Common myeloid progenitor, CD34-positive (primary cell): ENCODE data around the gene RAC3.

Experiments
- CTCF ChIA-PET: fragments of 350-600 bp; sonication (Branson Sonifier 250); formaldehyde crosslinking; loops from one replicate; lab custom pipeline; 2021; ENCODE audit warnings: antibody characterized with exemption; lab: Charles Lee
- POLR2A ChIA-PET: fragments of 350-600 bp; sonication (Branson Sonifier 250); formaldehyde crosslinking; loops from one replicate; lab custom pipeline; 2021; ENCODE audit warnings: antibody characterized with exemption; lab: Charles Lee
- DNase-seq, 3 donors: peaks; one replicate each; pipeline versions ENCODE4 v3.0.0 to v3.0.0-alpha.2; 2013
- H3K27ac ChIP-seq, 2 experiments: 1 replicate in 1 of 2; 2 replicates in 1 of 2; pipeline ENCODE4 v1.7.0; 2013; ENCODE audit warnings: inconsistent platforms in 2 of 2, low read length in 2 of 2, mild to moderate bottlenecking in 2 of 2, low read depth in 1 of 2, moderate library complexity in 1 of 2; ENCODE audit not compliant: severe bottlenecking in 2 of 2, insufficient read depth in 1 of 2, poor library complexity in 1 of 2
- H3K27me3 ChIP-seq, 5 experiments: replicated peaks in 2 of 5; 1 replicate in 3 of 5; 2 replicates in 2 of 5; pipeline versions ENCODE4 v1.6.1 to v1.7.0; 2013; ENCODE audit warnings: low read length in 4 of 5, mild to moderate bottlenecking in 2 of 5, moderate library complexity in 2 of 5, inconsistent platforms in 1 of 5; ENCODE audit not compliant: insufficient read depth in 5 of 5, control insufficient read depth in 4 of 5
- H3K36me3 ChIP-seq, 4 experiments: 1 replicate in 2 of 4; 2 replicates in 2 of 4; pipeline versions ENCODE4 v1.6.1 to v1.7.0; 2013; ENCODE audit warnings: low read length in 3 of 4, control low read depth in 1 of 4, mild to moderate bottlenecking in 1 of 4; ENCODE audit not compliant: control insufficient read depth in 4 of 4, insufficient read depth in 4 of 4
- H3K4me1 ChIP-seq, 4 experiments: 1 replicate in 3 of 4; 2 replicates in 1 of 4; pipeline versions ENCODE4 v1.6.1 to v1.7.1; 2013; ENCODE audit warnings: low read length in 3 of 4, mild to moderate bottlenecking in 3 of 4, control low read depth in 1 of 4, inconsistent platforms in 1 of 4, moderate library complexity in 1 of 4; ENCODE audit not compliant: control insufficient read depth in 4 of 4, insufficient read depth in 4 of 4; ENCODE audit errors: control extremely low read depth in 1 of 4
- H3K4me3 ChIP-seq, 7 experiments: 1 replicate in 4 of 7; 2 replicates in 3 of 7; pipeline versions ENCODE4 v1.5.1 to v1.7.0; 2013; ENCODE audit warnings: mild to moderate bottlenecking in 7 of 7, low read length in 6 of 7, moderate library complexity in 6 of 7, inconsistent platforms in 2 of 7, low read depth in 2 of 7, control low read depth in 1 of 7; ENCODE audit not compliant: insufficient read depth in 4 of 7, control insufficient read depth in 1 of 7; ENCODE audit errors: extremely low read depth in 1 of 7
- H3K9me3 ChIP-seq, 5 experiments: 1 replicate in 4 of 5; 2 replicates in 1 of 5; pipeline versions ENCODE4 v1.6.1 to v1.7.1; 2013; ENCODE audit warnings: low read length in 4 of 5, mild to moderate bottlenecking in 2 of 5, inconsistent platforms in 1 of 5, low read depth in 1 of 5, moderate library complexity in 1 of 5; ENCODE audit not compliant: control insufficient read depth in 4 of 5, insufficient read depth in 2 of 5; ENCODE audit errors: control extremely low read depth in 1 of 5
- WGBS: methylation state at CpG from one replicate; pipeline ENCODE4 v1.1.5; 2013; ENCODE audit not compliant: insufficient coverage; 5-methylcytosine and 5-hydroxymethylcytosine counted together

RAC3 gene

GRCh38 chr17:82081546-82081945 lies 50.1 kb downstream of the RAC3 start:
- no peaks in the 10 kb centered on the region for H3K4me1 ChIP-seq
- H3K4me3 ChIP-seq = no peak overlapping the region
- CTCF ChIA-PET = interaction anchor here (1.6 kb wide), 1 partner anchor 17 kb away, joined by 4 read pairs; no protein-coding TSS in a partner anchor
- POLR2A ChIA-PET = interaction anchor here (1.4 kb wide), 1 partner anchor 17 kb away, joined by 3 read pairs; the partner anchor contains the start of gene FASN
- H3K27me3 ChIP-seq = no peaks in the 10 kb centered on the region
- DNase-seq = no peak
- no peak overlapping the region for H3K27ac ChIP-seq
- H3K36me3 ChIP-seq = peaks cover 3 to 89% (median 58%) of the 10 kb centered on the region in 4 experiments
- no peaks in the 10 kb centered on the region for H3K9me3 ChIP-seq
- WGBS = over 99% methylated on average over 17 of the region's 20 CpGs

GRCh38 chr17:82081966-82082365 lies 50.5 kb downstream of the RAC3 start:
- WGBS = 96% methylated on average over 22 of the region's 22 CpGs
- no peaks in the 10 kb centered on the region for H3K27me3 ChIP-seq
- H3K4me1 ChIP-seq = no peaks in the 10 kb centered on the region
- no peak for DNase-seq
- no peak overlapping the region for H3K4me3 ChIP-seq
- POLR2A ChIA-PET = no interaction called here
- H3K9me3 ChIP-seq = no peaks in the 10 kb centered on the region
- H3K27ac ChIP-seq = no peak overlapping the region
- CTCF ChIA-PET = no interaction called here
- H3K36me3 ChIP-seq = peaks cover 3 to 90% (median 61%) of the 10 kb centered on the region in 4 experiments

GRCh38 chr17:82082456-82082855 lies 51.0 kb downstream of the RAC3 start:
- Histone ChIP-seq H3K27me3 (no peaks in the 10 kb centered on the region), H3K36me3 (peaks cover 3 to 95% (median 65%) of the 10 kb centered on the region in 4 experiments), H3K27ac (no peak overlapping the region), H3K4me1 (no peaks in the 10 kb centered on the region), H3K4me3 (no peak overlapping the region), H3K9me3 (no peaks in the 10 kb centered on the region)
- 94% methylated on average over 19 of the region's 19 CpGs for WGBS
- ChIA-PET CTCF (no interaction called here), POLR2A (no interaction called here)
- no peak for DNase-seq

GRCh38 chr17:82083009-82083408 lies 51.5 kb downstream of the RAC3 start:
- ChIA-PET POLR2A (no interaction called here), CTCF (no interaction called here)
- H3K4me3 ChIP-seq = no peak overlapping the region
- H3K9me3 ChIP-seq = no peaks in the 10 kb centered on the region
- H3K27ac ChIP-seq = no peak overlapping the region
- no peak for DNase-seq
- H3K36me3 ChIP-seq = peaks cover 3 to 98% (median 68%) of the 10 kb centered on the region in 4 experiments
- no peaks in the 10 kb centered on the region for H3K27me3 ChIP-seq
- 99% methylated on average over 23 of the region's 24 CpGs for WGBS
- no peaks in the 10 kb centered on the region for H3K4me1 ChIP-seq
